H1 (cell line): ENCODE results near the gene COL27A1. TPM values are rescaled to one million over a fixed set of nuclear protein-coding genes. Genes with fewer than 3 reads are reported as not detected.

ENCODE experiments used
- CTCF ChIA-PET: fragments of 300-600 bp; sonication (Branson Sonifier 250); formaldehyde crosslinking; loops from one replicate; lab custom pipeline; 2021; ENCODE audit not compliant: partially characterized antibody; lab: Charles Lee
- POLR2A ChIA-PET: fragments of 300-600 bp; sonication (Branson Sonifier 250); formaldehyde crosslinking; loops from one replicate; lab custom pipeline; 2021; ENCODE audit warnings: inconsistent platforms; ENCODE audit not compliant: partially characterized antibody; lab: Charles Lee
- DNase-seq, 2 experiments: peaks; one replicate each; pipeline versions ENCODE4 v3.0.0 to v3.0.0-alpha.2; 2010 to 2022; ENCODE audit warnings: low spot score in 2 of 2, low read depth in 1 of 2, mixed read lengths in 1 of 2
- FAIRE-seq: peaks from 2 replicates; lab custom pipeline; 2011; peaks lifted over from hg19 to GRCh38; lab: Jason Lieb, UNC
- H2AFZ ChIP-seq: 2 replicates; pipeline ENCODE4 v1.8.1; 2012; ENCODE audit warnings: low read length, inconsistent platforms
- H2AK5ac ChIP-seq: 2 replicates; pipeline ENCODE4 v1.6.1; 2013; ENCODE audit warnings: low read depth, low read length
- H2BK120ac ChIP-seq: replicated peaks from 2 replicates; pipeline ENCODE3; 2013; ENCODE audit warnings: low read depth, low read length, inconsistent platforms
- H2BK12ac ChIP-seq: 2 replicates; pipeline ENCODE4 v1.6.1; 2013; ENCODE audit warnings: low read depth, low read length
- H2BK15ac ChIP-seq: 2 replicates; pipeline ENCODE4 v1.6.1; 2013; ENCODE audit warnings: low read length
- H2BK20ac ChIP-seq: 2 replicates; pipeline ENCODE4 v1.6.1; 2013; ENCODE audit warnings: low read length
- H2BK5ac ChIP-seq: 2 replicates; pipeline ENCODE4 v1.6.1; 2013; ENCODE audit warnings: low read depth, low read length
- H3K14ac ChIP-seq: 2 replicates; pipeline ENCODE4 v1.6.1; 2013; ENCODE audit warnings: inconsistent platforms; ENCODE audit not compliant: insufficient read length
- H3K18ac ChIP-seq: 2 replicates; pipeline ENCODE4 v1.6.1; 2013; ENCODE audit warnings: low read length; ENCODE audit errors: extremely low read depth
- H3K23ac ChIP-seq: 2 replicates; pipeline ENCODE4 v1.6.1; 2013; ENCODE audit warnings: inconsistent platforms; ENCODE audit not compliant: insufficient read length
- H3K23me2 ChIP-seq: 2 replicates; pipeline ENCODE4 v1.6.1; 2013; ENCODE audit warnings: low read depth, low read length
- H3K27ac ChIP-seq: 2 replicates; pipeline ENCODE4 v1.6.1; 2011; ENCODE audit warnings: low read depth, low read length, inconsistent platforms
- H3K27me3 ChIP-seq, 4 experiments: replicated peaks in 1 of 4; 1 replicate in 1 of 4; 2 replicates in 3 of 4; pipeline versions ENCODE4 v1.6.1 to v1.8.1; 2011 to 2013; ENCODE audit warnings: low read length in 3 of 4, mild to moderate bottlenecking in 3 of 4, inconsistent platforms in 2 of 4, mixed read lengths in 2 of 4, moderate library complexity in 1 of 4; ENCODE audit not compliant: control insufficient read depth in 3 of 4, insufficient read depth in 3 of 4; ENCODE audit errors: extremely low read depth in 1 of 4
- H3K36me3 ChIP-seq, 4 experiments: 2 replicates each; pipeline versions ENCODE4 v1.6.1 to v1.8.1; 2011 to 2013; ENCODE audit warnings: mild to moderate bottlenecking in 4 of 4, low read length in 3 of 4, moderate library complexity in 2 of 4, control low read depth in 1 of 4, inconsistent platforms in 1 of 4; ENCODE audit not compliant: insufficient read depth in 4 of 4, control insufficient read depth in 2 of 4
- H3K4ac ChIP-seq: replicated peaks from 2 replicates; pipeline ENCODE3; 2013; ENCODE audit warnings: low read length, low read depth, mixed read lengths, inconsistent platforms; ENCODE audit not compliant: insufficient read length
- H3K4me1 ChIP-seq, 4 experiments: replicated peaks in 1 of 4; 1 replicate in 1 of 4; 2 replicates in 3 of 4; pipeline versions ENCODE4 v1.6.1 to v1.8.1; 2011 to 2013; ENCODE audit warnings: low read length in 3 of 4, inconsistent platforms in 2 of 4, mixed read lengths in 1 of 4; ENCODE audit not compliant: insufficient read depth in 4 of 4, control insufficient read depth in 3 of 4
- H3K4me2 ChIP-seq, 2 experiments: 2 replicates each; pipeline versions ENCODE4 v1.6.1 to v1.8.1; 2011 to 2013; ENCODE audit warnings: low read depth in 2 of 2, low read length in 2 of 2, control low read depth in 1 of 2, inconsistent platforms in 1 of 2, mild to moderate bottlenecking in 1 of 2; ENCODE audit not compliant: insufficient read depth in 1 of 2
- H3K4me3 ChIP-seq, 4 experiments: fragments of 200-600, 300-600 bp in 1 of 4; sonication (generic), shearing (Covaris generic), sonication (Bioruptor Twin) in 1 of 4; 2 replicates each; pipeline versions ENCODE4 v1.5.1 to v1.8.1; 2011 to 2016; ENCODE audit warnings: low read length in 4 of 4, low read depth in 3 of 4, control low read depth in 2 of 4, inconsistent platforms in 2 of 4, mild to moderate bottlenecking in 2 of 4, mixed read lengths in 1 of 4, moderate library complexity in 1 of 4; ENCODE audit not compliant: insufficient read depth in 2 of 4; ENCODE audit errors: extremely low read depth in 1 of 4
- H3K56ac ChIP-seq: replicated peaks from 2 replicates; pipeline ENCODE3; 2013; ENCODE audit warnings: low read depth, mild to moderate bottlenecking, mixed read lengths, low read length, inconsistent platforms; ENCODE audit not compliant: insufficient read length
- H3K79me1 ChIP-seq: 2 replicates; pipeline ENCODE4 v1.6.1; 2013; ENCODE audit warnings: low read depth, low read length, control low read depth
- H3K79me2 ChIP-seq, 2 experiments: 2 replicates each; pipeline versions ENCODE4 v1.6.1 to v1.8.1; 2012 to 2013; ENCODE audit warnings: low read length in 2 of 2, mild to moderate bottlenecking in 2 of 2, inconsistent platforms in 1 of 2; ENCODE audit not compliant: insufficient read depth in 2 of 2, control insufficient read depth in 1 of 2
- H3K9ac ChIP-seq, 4 experiments: replicated peaks in 1 of 4; 1 replicate in 1 of 4; 2 replicates in 3 of 4; pipeline versions ENCODE4 v1.6.1 to v1.8.1; 2011 to 2013; ENCODE audit warnings: low read depth in 3 of 4, low read length in 3 of 4, control low read depth in 2 of 4, mild to moderate bottlenecking in 2 of 4, moderate library complexity in 2 of 4, inconsistent platforms in 1 of 4; ENCODE audit errors: extremely low read depth in 1 of 4
- H3K9me3 ChIP-seq, 2 experiments: 2 replicates each; pipeline versions ENCODE4 v1.6.1 to v1.8.1; 2012 to 2013; ENCODE audit warnings: mild to moderate bottlenecking in 2 of 2, moderate library complexity in 2 of 2, control low read depth in 1 of 2, inconsistent platforms in 1 of 2, low read depth in 1 of 2, low read length in 1 of 2, mixed read lengths in 1 of 2; ENCODE audit not compliant: insufficient read depth in 2 of 2
- H4K20me1 ChIP-seq, 2 experiments: replicated peaks in 1 of 2; 2 replicates each; pipeline versions ENCODE3 to v1.8.1; 2011 to 2013; ENCODE audit warnings: inconsistent platforms in 2 of 2, low read length in 2 of 2, mild to moderate bottlenecking in 1 of 2; ENCODE audit not compliant: insufficient read depth in 2 of 2, control insufficient read depth in 1 of 2
- H4K5ac ChIP-seq: 2 replicates; pipeline ENCODE4 v1.6.1; 2013; ENCODE audit warnings: low read length, low read depth, mixed read lengths, inconsistent platforms; ENCODE audit not compliant: insufficient read length
- H4K8ac ChIP-seq: 2 replicates; pipeline ENCODE4 v1.8.0; 2013; ENCODE audit warnings: mild to moderate bottlenecking, moderate library complexity, low read length, inconsistent platforms; ENCODE audit not compliant: insufficient read depth; ENCODE audit errors: extremely low read depth
- H4K91ac ChIP-seq: replicated peaks from 2 replicates; pipeline ENCODE3; 2013; ENCODE audit warnings: low read length, mixed read lengths, inconsistent platforms; ENCODE audit not compliant: insufficient read length
- GTF2F1 ChIP-seq: IDR thresholded peaks from 2 replicates; pipeline ENCODE4 v1.6.1; 2012; ENCODE audit warnings: low read depth, low read length, improper control_type of control experiment, borderline replicate concordance
- KDM5A ChIP-seq: fragments of 200-600 bp; IDR thresholded peaks from 2 replicates; pipeline ENCODE4 v1.7.1; 2012; ENCODE audit warnings: mild to moderate bottlenecking, low read length, inconsistent platforms, mixed read lengths
- WGBS, 2 experiments: shearing (Covaris generic) in 1 of 2; methylation state at CpG; one replicate each; pipeline versions ENCODE4 v1.1.6 to v1.1.7; 2013 to 2015; ENCODE audit warnings: low lambda C conversion rate in 2 of 2, mixed read lengths in 2 of 2, inconsistent platforms in 1 of 2, low coverage in 1 of 2, missing lambda C conversion rate in 1 of 2; ENCODE audit not compliant: insufficient replicate concordance in 2 of 2, insufficient coverage in 1 of 2, insufficient read length in 1 of 2; ENCODE audit errors: extremely low coverage in 1 of 2, missing lambda C conversion rate in 1 of 2; 5-methylcytosine and 5-hydroxymethylcytosine counted together
- polyA plus RNA-seq, 7 experiments: library from polyadenylated mRNA; depleted of rRNA in 3 of 7; stranded (reverse) in 5 of 7; unstranded in 2 of 7; fragments of >200 nt in 5 of 7; fragments of 200-250 nt in 2 of 7; gene quantifications; 1 replicate in 5 of 7; 2 replicates in 1 of 7; 4 replicates in 1 of 7; pipeline versions ENCODE4 v1.2.1 to v1.2.3, GENCODE V29; 2011 to 2013; ENCODE audit warnings: missing spikeins in 2 of 7, mixed read lengths in 2 of 7
- total RNA-seq: library from RNA; stranded (reverse); fragmentation: NEBNext Ultra II Directional; extraction: Animal tissue kit (Norgen Biotek cat#: 25700); gene quantifications from 2 replicates; pipeline ENCODE4 v1.2.1, GENCODE V29; 2021

Gene COL27A1
- total and polyA plus RNA-seq, 2 of the 8 experiments (the other 6 are each of a cell fraction or from before 2014, with no cell fraction given): 15.1 to 22.8 TPM

DNA sequence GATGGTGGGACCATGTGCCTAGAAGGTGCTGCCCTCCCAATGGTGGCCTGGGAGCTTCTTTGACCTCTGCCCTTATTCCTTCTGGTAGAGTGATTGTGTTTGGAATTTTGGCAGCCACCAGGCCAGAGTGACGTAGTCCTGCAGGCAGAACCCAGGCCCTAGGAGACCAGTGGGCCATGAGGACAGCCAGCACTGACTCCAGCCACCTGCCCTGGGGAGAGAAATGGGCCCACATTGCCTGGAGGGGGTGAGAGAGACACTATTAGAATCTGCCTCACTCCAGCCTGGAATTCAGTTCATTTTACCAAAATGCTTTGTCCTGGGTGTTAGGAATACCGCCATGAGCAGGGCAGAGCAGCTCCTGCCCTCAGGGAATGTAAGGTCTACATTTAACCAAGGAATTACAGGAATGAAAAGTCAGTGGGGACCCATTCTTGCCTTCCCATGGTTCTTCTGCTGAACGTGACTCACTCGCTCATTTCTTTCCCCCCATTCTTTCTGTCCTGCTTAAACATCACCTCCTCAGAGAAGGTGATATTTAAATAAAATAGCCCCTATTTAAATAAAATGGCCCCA, 5.5 kb upstream of the COL27A1 start:
- no peak for FAIRE-seq
- peaks cover 4 to 17% (median 14%) of the 10 kb centered on the region in 4 experiments for H3K27me3 ChIP-seq
- TF ChIP-seq GTF2F1: no peak
- no peak for TF ChIP-seq KDM5A

More for the DNA sequence above, 5.5 kb upstream of the COL27A1 start:
- H3K23me2 ChIP-seq: peaks cover 11% of the 10 kb centered on the region
- H3K9ac ChIP-seq: no peak overlapping the region
- CTCF ChIA-PET: interaction anchor here (0.5 to 8.5 kb wide), 7 partner anchors 7 to 515 kb away, joined by 3 to 114 read pairs (median 11); no protein-coding TSS in a partner anchor
- no peak overlapping the region for H3K4ac ChIP-seq
- no peak overlapping the region for H3K18ac ChIP-seq
- POLR2A ChIA-PET: no interaction called here
- no peak overlapping the region for H3K27ac ChIP-seq
- no peak overlapping the region for H2BK120ac ChIP-seq
- H2AK5ac ChIP-seq: no peak overlapping the region
- no peak overlapping the region for H3K4me2 ChIP-seq
- H2BK12ac ChIP-seq: no peak overlapping the region
- no peak overlapping the region for H4K91ac ChIP-seq
- H2BK15ac ChIP-seq: no peak overlapping the region
- H2BK20ac ChIP-seq: no peak overlapping the region
- H3K14ac ChIP-seq: no peak overlapping the region
- no peaks in the 10 kb centered on the region; the same call in 1 of the 2 replicates for H3K79me1 ChIP-seq
- no peaks in the 10 kb centered on the region for H3K9me3 ChIP-seq
- H4K5ac ChIP-seq: no peak overlapping the region
- H3K56ac ChIP-seq: no peak overlapping the region
- WGBS, 2 experiments: 86% methylated on average over 4 of the region's 4 CpGs; no CpG with 5 or more reads in 1 of the 2 experiments
- no peak overlapping the region for H3K4me3 ChIP-seq
- H4K20me1 ChIP-seq: peaks cover 0 to 4% of the 10 kb centered on the region in 2 experiments
- H3K4me1 ChIP-seq: peaks cover 0 to 8% (median 6%) of the 10 kb centered on the region in 4 experiments; a peak in 6 of 7 replicates
- H3K79me2 ChIP-seq: no peaks in the 10 kb centered on the region
- no peak overlapping the region for H2BK5ac ChIP-seq
- DNase-seq: no peak
- no peak overlapping the region for H4K8ac ChIP-seq
- H3K36me3 ChIP-seq: no peaks in the 10 kb centered on the region
- H2AFZ ChIP-seq: no peak overlapping the region
- no peak overlapping the region for H3K23ac ChIP-seq
